H9 (cell line): ENCODE results near the gene TLDC2. TPM values are rescaled to one million over a fixed set of nuclear protein-coding genes. Genes with fewer than 3 reads are reported as not detected.

Source experiments
- DNase-seq: peaks from one replicate; pipeline ENCODE4 v3.0.0-alpha.2; 2017
- H2AFZ ChIP-seq: one replicate; pipeline ENCODE4 v1.6.1; 2013; ENCODE audit warnings: mild to moderate bottlenecking, low read length, control low read depth, moderate library complexity
- H2AK5ac ChIP-seq: 2 replicates; pipeline ENCODE4 v1.6.1; 2013; ENCODE audit warnings: low read length, control low read depth, mixed read lengths; ENCODE audit not compliant: insufficient read length
- H2BK120ac ChIP-seq: one replicate; pipeline ENCODE4 v1.6.1; 2013; ENCODE audit warnings: low read depth, mild to moderate bottlenecking, low read length, control low read depth, inconsistent platforms; ENCODE audit not compliant: poor library complexity, severe bottlenecking
- H2BK12ac ChIP-seq: 2 replicates; pipeline ENCODE4 v1.6.1; 2013; ENCODE audit warnings: low read length, control low read depth, mixed read lengths, low read depth; ENCODE audit not compliant: insufficient read length
- H2BK15ac ChIP-seq: 2 replicates; pipeline ENCODE4 v1.6.1; 2013; ENCODE audit warnings: low read depth, low read length, control low read depth
- H2BK20ac ChIP-seq: one replicate; pipeline ENCODE4 v1.6.1; 2013; ENCODE audit warnings: low read depth, mild to moderate bottlenecking, low read length, control low read depth, inconsistent platforms; ENCODE audit not compliant: poor library complexity, severe bottlenecking
- H2BK5ac ChIP-seq: 2 replicates; pipeline ENCODE4 v1.6.1; 2013; ENCODE audit warnings: low read length, control low read depth, mixed read lengths; ENCODE audit not compliant: insufficient read length
- H3K14ac ChIP-seq: 2 replicates; pipeline ENCODE4 v1.6.1; 2013; ENCODE audit warnings: low read length, control low read depth; ENCODE audit not compliant: insufficient read depth
- H3K18ac ChIP-seq: 2 replicates; pipeline ENCODE4 v1.6.1; 2013; ENCODE audit warnings: low read depth, mild to moderate bottlenecking, mixed read lengths, low read length, control low read depth; ENCODE audit not compliant: insufficient read length
- H3K23ac ChIP-seq: 2 replicates; pipeline ENCODE4 v1.6.1; 2013; ENCODE audit warnings: low read length, control low read depth, mixed read lengths, low read depth; ENCODE audit not compliant: insufficient read length
- H3K23me2 ChIP-seq: 2 replicates; pipeline ENCODE4 v1.6.1; 2013; ENCODE audit warnings: low read depth, mild to moderate bottlenecking, mixed read lengths, low read length, control low read depth; ENCODE audit not compliant: insufficient read length, poor library complexity, severe bottlenecking
- H3K27ac ChIP-seq: 2 replicates; pipeline ENCODE4 v1.5.1; 2013; ENCODE audit warnings: low read length, control low read depth, mixed read lengths, low read depth; ENCODE audit not compliant: insufficient read length
- H3K27me3 ChIP-seq: 2 replicates; pipeline ENCODE4 v1.6.1; 2013; ENCODE audit warnings: low read length, control low read depth, inconsistent platforms; ENCODE audit not compliant: insufficient read depth
- H3K4ac ChIP-seq: 2 replicates; pipeline ENCODE4 v1.6.1; 2013; ENCODE audit warnings: low read depth, mild to moderate bottlenecking, control low read depth, inconsistent platforms, low read length, moderate library complexity
- H3K4me1 ChIP-seq: 2 replicates; pipeline ENCODE4 v1.6.1; 2013; ENCODE audit warnings: low read length, control low read depth, inconsistent platforms; ENCODE audit not compliant: insufficient read depth
- H3K4me2 ChIP-seq: 2 replicates; pipeline ENCODE4 v1.6.1; 2013; ENCODE audit warnings: low read length, control low read depth, mixed read lengths; ENCODE audit not compliant: insufficient read length, insufficient read depth
- H3K56ac ChIP-seq: 2 replicates; pipeline ENCODE4 v1.6.1; 2013; ENCODE audit warnings: low read depth, mild to moderate bottlenecking, mixed read lengths, low read length, control low read depth; ENCODE audit not compliant: insufficient read length
- H3K79me1 ChIP-seq: 2 replicates; pipeline ENCODE4 v1.6.1; 2013; ENCODE audit warnings: low read depth, mild to moderate bottlenecking, moderate library complexity, low read length, control low read depth, inconsistent platforms; ENCODE audit not compliant: insufficient read depth, poor library complexity, severe bottlenecking
- H3K79me2 ChIP-seq: 2 replicates; pipeline ENCODE4 v1.6.1; 2013; ENCODE audit warnings: low read length, control low read depth, inconsistent platforms; ENCODE audit not compliant: insufficient read depth
- H3K9ac ChIP-seq: 2 replicates; pipeline ENCODE4 v1.6.1; 2013; ENCODE audit warnings: low read length, control low read depth, mixed read lengths; ENCODE audit not compliant: insufficient read length; ENCODE audit errors: extremely low read depth
- H3K9me3 ChIP-seq: one replicate; pipeline ENCODE4 v1.6.1; 2013; ENCODE audit warnings: low read depth, low read length, inconsistent platforms; ENCODE audit not compliant: control insufficient read depth
- H3T11ph ChIP-seq: one replicate; pipeline ENCODE4 v1.6.1; 2013; ENCODE audit warnings: mild to moderate bottlenecking, low read length, control low read depth, inconsistent platforms
- H4K20me1 ChIP-seq: one replicate; pipeline ENCODE4 v1.6.1; 2013; ENCODE audit not compliant: control insufficient read depth, insufficient read length, insufficient read depth
- H4K5ac ChIP-seq: 2 replicates; pipeline ENCODE4 v1.6.1; 2013; ENCODE audit warnings: low read depth, mild to moderate bottlenecking, mixed read lengths, low read length, control low read depth; ENCODE audit not compliant: insufficient read length
- H4K8ac ChIP-seq: replicated peaks from 2 replicates; pipeline ENCODE4 v1.6.1; 2013; ENCODE audit warnings: low read length, control low read depth, mixed read lengths, low read depth; ENCODE audit not compliant: insufficient read length
- H4K91ac ChIP-seq: 2 replicates; pipeline ENCODE4 v1.6.1; 2013; ENCODE audit warnings: low read depth, mild to moderate bottlenecking, moderate library complexity, mixed read lengths, low read length, control low read depth; ENCODE audit not compliant: insufficient read length
- H3K27ac Mint-ChIP-seq, 3 experiments: 2 replicates in 2 of 3; 3 replicates in 1 of 3; pipeline ENCODE4 v1.8.0; 2020 to 2021; ENCODE audit warnings: mixed read lengths in 3 of 3, mild to moderate bottlenecking in 1 of 3, moderate library complexity in 1 of 3
- H3K27me3 Mint-ChIP-seq: 2 replicates; pipeline ENCODE4 v1.8.0; 2021; ENCODE audit warnings: low read depth, mild to moderate bottlenecking, moderate library complexity, mixed read lengths
- H3K36me3 Mint-ChIP-seq, 3 experiments: 2 replicates in 2 of 3; 3 replicates in 1 of 3; pipeline ENCODE4 v1.8.0; 2020 to 2021; ENCODE audit warnings: low read depth in 3 of 3, mixed read lengths in 3 of 3; ENCODE audit not compliant: insufficient read depth in 1 of 3
- H3K4me1 Mint-ChIP-seq, 2 experiments: 2 replicates each; pipeline ENCODE4 v1.8.0; 2020; ENCODE audit warnings: mixed read lengths in 2 of 2
- H3K4me3 Mint-ChIP-seq, 2 experiments: 2 replicates in 1 of 2; 3 replicates in 1 of 2; pipeline ENCODE4 v1.8.0; 2020 to 2021; ENCODE audit warnings: mild to moderate bottlenecking in 2 of 2, mixed read lengths in 2 of 2, moderate library complexity in 1 of 2
- H3K9me3 Mint-ChIP-seq, 2 experiments: 2 replicates in 1 of 2; 3 replicates in 1 of 2; pipeline ENCODE4 v1.8.0; 2020; ENCODE audit warnings: mild to moderate bottlenecking in 2 of 2, mixed read lengths in 2 of 2, moderate library complexity in 1 of 2
- WGBS: extraction: QIAGEN DNeasy Blood & Tissue Kit; methylation state at CpG from one replicate; pipeline ENCODE4 v1.1.7; 2013; ENCODE audit warnings: missing lambda C conversion rate, low lambda C conversion rate, mixed read lengths; ENCODE audit not compliant: insufficient read length; ENCODE audit errors: extremely low coverage; 5-methylcytosine and 5-hydroxymethylcytosine counted together
- total RNA-seq: library from RNA; stranded (reverse); gene quantifications from 2 replicates; pipeline ENCODE4 v1.2.1, GENCODE V29; 2021
- TF ChIP-seq, protein P1 (sequence below): fragments of 200-600 bp; sonication (generic); conservative IDR thresholded peaks from 3 replicates; pipeline ENCODE4 v1.8.0; 2021; ENCODE audit warnings: antibody characterized with exemption, mild to moderate bottlenecking

The TLDC2 gene
- total RNA-seq, 1 experiment from 2014 or later = 0.11 TPM

DNA sequence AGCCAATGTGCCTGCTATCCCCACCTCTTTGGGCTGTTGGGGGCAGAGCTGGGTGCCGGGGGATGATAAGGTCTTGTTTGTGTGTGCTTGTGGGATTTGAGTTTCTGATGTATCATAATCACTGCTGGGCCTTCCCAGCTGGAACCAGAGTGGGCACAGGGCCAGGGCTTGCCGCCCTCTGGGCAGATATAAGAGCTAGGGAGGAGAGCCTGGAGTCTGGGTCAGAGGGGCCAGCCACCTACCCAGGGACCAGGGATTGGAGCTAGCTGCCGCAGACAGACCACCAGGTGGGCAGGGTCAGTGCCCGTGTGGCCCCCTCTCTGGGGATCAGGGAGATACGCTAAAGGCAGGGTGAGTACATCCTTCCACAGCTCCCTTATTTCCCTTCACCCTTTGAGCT is 3.1 kb upstream of the TLDC2 start:
- Mint-ChIP-seq H3K36me3 (no peaks in the 10 kb centered on the region), H3K4me1 (no peaks in the 10 kb centered on the region), H3K9me3 (no peaks in the 10 kb centered on the region), H3K4me3 (no peak overlapping the region), H3K27me3 (peaks cover 7% of the 10 kb centered on the region), H3K27ac (no peak overlapping the region)
- no peak overlapping the region for H2BK120ac ChIP-seq
- no peak for DNase-seq
- H3K14ac ChIP-seq = no peak overlapping the region
- H3K4me2 ChIP-seq = no peak overlapping the region
- no peak overlapping the region for H4K91ac ChIP-seq
- H3T11ph ChIP-seq = no peak overlapping the region
- TF ChIP-seq, protein P1, sequence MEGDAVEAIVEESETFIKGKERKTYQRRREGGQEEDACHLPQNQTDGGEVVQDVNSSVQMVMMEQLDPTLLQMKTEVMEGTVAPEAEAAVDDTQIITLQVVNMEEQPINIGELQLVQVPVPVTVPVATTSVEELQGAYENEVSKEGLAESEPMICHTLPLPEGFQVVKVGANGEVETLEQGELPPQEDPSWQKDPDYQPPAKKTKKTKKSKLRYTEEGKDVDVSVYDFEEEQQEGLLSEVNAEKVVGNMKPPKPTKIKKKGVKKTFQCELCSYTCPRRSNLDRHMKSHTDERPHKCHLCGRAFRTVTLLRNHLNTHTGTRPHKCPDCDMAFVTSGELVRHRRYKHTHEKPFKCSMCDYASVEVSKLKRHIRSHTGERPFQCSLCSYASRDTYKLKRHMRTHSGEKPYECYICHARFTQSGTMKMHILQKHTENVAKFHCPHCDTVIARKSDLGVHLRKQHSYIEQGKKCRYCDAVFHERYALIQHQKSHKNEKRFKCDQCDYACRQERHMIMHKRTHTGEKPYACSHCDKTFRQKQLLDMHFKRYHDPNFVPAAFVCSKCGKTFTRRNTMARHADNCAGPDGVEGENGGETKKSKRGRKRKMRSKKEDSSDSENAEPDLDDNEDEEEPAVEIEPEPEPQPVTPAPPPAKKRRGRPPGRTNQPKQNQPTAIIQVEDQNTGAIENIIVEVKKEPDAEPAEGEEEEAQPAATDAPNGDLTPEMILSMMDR = no peak
- H3K9ac ChIP-seq = no peak overlapping the region
- H3K9me3 ChIP-seq = no peaks in the 10 kb centered on the region
- H3K4me1 ChIP-seq = no peaks in the 10 kb centered on the region
- no peaks in the 10 kb centered on the region for H3K27me3 ChIP-seq
- H4K8ac ChIP-seq = no peak overlapping the region
- no peaks in the 10 kb centered on the region for H3K79me2 ChIP-seq
- H3K18ac ChIP-seq = no peak overlapping the region
- no peaks in the 10 kb centered on the region for H3K23me2 ChIP-seq
- H2BK5ac ChIP-seq = no peak overlapping the region
- no peak overlapping the region for H2AK5ac ChIP-seq
- no peak overlapping the region for H2BK15ac ChIP-seq
- H3K27ac ChIP-seq = no peak overlapping the region
- no peak overlapping the region for H3K23ac ChIP-seq
- H2BK20ac ChIP-seq = no peak overlapping the region
- no peaks in the 10 kb centered on the region for H4K20me1 ChIP-seq
- no peak overlapping the region for H2AFZ ChIP-seq
- H4K5ac ChIP-seq = no peak overlapping the region
- no peak overlapping the region for H3K56ac ChIP-seq
- no peak overlapping the region for H3K4ac ChIP-seq
- H3K79me1 ChIP-seq = no peaks in the 10 kb centered on the region
- WGBS = no CpG with 5 or more reads among the region's 5 CpGs
- H2BK12ac ChIP-seq = no peak overlapping the region
